ENCODE results near the gene LNX2.

LNX2 gene

DNA sequence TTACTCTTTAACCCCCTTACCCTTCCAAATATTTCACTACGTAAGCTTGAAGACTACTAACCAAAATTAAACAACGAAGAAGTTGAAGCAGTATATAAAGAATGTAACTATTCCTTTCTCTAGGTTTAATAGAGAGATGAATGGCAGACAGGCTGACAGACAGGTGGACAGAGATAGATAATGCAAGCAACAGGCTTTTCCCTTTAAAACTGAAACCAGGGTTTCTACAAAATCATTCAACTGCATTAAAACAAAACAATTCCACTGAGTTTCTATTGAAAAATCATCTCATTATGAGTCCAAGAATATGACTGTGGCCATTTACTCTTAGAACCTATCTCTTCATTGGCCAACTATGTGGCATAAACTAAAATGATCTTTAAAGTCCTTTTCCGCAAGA is 15.2 kb downstream of the LNX2 start:
- DNase-seq = no peak

DNA sequence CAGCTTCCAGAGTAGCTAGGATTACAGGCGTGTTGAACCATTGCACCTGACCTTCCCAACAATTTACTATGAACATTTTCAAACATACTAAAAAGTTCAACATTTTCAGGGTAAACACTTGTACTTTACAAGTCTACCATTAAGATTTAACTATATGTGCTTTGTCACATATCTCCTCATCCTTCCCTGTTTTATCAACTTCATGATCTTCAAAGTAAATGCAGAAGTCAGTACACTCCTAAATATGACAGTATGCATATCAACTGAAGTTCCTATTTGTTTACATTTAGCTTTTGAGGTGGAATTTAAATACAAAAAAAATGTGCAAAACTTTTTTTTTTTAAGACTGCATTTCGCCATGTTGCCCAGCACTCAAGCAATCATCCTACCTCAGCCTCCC is 18.5 kb downstream of the LNX2 start:
- no peak for DNase-seq

DNA sequence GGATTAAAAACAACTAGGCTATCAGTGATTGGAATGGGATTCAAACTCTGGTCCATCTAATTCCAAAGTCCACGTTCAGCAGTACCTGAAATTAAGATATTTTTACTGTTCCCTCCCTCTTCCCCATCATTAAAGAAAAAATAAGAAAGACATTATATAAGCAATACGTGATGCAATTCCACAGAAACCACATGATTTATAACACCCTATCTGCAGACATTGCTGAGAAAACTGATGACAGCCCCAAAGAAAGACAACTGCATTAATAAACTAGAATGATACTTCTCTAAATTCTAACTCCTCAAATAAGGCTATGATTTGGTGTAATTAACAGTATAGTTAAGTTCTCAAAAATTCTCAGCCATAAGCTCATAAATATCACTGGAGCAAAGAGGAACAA is 19.1 kb downstream of the LNX2 start:
- DNase-seq = no peak

DNA sequence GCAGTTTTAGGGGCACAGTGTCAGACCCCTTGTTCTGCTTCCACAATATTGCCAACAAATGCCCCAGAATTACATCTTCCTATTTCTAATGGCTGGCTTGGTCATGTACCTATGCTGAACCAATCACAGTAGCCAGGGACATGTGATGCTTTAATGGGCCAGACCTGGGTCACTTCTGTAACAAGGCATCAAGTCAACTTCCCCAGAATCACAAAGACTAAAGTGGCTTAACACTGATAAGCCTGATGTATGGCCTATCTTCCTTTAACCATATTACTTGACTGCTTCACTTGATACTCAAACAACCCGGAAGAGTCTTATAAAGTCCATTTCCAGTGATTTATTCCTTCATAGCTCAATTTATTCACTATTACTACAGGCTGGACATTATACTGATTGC is 19.6 kb downstream of the LNX2 start:
- no peak for DNase-seq

DNA sequence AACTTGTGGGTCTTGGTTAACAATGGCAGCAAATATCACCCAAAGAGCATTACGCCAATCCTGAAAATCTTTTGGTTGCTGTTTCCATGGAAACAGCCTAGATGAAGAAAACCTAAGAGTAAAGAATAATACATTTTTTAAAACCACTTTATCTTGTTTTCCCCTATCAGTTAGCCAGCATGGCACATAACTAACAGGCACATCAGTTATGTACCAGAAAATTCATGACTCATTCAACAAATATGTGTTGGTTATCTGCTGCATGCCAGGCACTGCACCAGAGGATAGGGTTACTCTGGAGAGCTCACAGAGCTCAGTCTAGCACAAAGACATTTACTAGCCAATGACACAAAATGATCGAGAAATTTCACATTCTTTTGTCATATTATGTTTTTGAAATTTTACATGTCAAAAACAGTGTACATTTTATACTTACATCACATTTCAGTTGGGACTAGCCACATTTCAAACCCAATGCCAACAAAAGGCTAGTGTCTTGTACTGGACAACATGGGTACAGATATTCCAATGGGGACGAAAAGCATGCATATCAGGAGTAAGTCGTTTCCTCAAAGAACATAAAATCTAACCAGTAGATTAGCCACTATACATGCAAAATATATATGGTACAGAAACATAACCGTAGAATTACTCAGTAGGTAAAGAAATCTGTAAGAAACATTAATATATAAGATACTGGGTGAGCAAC is 20.3 kb downstream of the LNX2 start:
- no peak for DNase-seq

DNA sequence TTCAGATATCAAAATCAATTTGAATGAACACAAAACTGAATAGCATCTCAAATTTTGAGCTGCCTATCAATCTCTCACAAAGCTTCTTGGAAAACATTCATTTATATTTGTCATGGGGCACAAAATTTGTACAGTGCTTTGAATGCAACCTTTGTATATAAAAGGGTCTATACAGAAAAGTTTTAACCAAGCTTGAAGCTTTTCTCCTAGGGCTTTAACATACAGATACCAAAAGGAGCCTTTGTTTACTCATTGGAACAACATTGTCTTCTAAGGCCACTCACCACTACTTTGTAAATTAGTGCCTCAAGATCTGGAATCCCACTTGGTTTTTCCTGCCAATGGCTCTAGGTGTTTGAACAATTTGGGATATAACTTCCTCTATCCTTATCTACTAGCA is 21.2 kb downstream of the LNX2 start:
- DNase-seq = no peak

DNA sequence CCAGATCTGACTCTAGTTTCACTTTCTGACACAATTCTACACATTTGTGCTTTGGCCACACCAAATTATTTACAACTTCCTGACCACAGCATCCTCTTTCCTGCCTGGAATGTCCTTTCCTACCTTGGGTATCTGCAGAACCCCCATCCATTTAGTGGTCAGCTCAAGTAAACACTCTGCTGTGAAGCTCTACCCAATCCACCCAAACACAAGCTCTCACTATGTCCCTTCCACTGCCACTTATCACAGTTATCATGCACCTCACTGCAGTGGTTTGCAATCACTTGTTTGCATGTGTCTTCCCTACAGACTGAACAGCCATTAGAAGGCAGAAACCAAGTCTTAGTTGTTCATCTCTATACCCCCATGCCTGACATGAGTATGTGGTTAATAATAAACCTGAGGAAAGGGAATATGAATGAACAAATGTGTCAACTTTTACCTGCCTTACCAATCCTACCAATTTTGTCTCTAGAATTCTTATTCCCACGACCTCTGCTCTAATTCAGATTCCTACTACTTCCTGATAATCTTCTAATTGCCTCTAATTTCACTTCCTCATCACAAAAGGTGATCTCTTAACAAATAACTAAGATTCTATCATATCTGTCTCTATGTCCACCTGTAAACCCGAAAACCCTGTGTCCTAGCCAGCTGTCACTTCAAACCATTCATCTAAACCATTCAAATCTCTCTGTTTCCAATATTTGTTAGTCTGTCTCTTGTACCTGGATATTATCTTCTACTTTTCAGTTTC is 25.1 kb downstream of the LNX2 start:
- no peak for DNase-seq

DNA sequence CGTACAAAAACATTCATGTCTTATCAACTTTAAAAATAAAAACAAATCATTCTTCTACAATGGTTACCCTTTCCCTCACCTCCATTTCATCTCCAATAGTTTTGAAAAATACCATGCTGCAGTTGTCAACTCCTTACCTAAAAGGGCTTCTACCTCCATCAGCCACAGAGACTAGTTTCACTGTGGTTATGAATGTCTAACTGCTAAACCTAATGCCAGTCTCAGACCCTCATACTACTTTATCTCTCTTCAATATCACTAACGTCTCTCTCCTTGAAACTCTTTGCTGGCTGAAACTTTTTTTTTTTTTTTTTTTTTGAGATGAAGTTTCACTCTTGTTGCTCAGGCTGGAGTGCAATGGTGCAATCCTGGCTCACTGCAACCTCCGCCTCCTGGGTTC is 27.1 kb downstream of the LNX2 start:
- DNase-seq = no peak

DNA sequence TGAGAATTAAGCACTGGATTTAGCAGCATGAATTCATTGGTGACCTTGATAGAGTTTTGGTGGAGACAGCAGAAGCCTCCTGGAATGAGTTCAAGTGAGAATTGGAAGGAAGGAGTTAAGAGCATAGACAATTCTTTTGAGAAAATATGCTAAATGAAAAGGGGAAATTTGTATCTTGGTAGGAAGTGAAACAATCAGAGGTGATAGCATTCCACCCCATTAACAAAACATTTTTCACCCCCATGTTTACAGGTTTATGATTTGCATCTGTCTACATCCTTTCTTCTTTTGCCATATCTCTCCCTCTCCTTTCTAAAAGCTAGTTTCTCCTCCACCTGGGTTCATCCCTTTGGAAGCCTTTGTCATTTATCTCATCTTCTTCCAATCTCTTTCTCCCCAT is 27.5 kb downstream of the LNX2 start:
- no peak for DNase-seq

DNA sequence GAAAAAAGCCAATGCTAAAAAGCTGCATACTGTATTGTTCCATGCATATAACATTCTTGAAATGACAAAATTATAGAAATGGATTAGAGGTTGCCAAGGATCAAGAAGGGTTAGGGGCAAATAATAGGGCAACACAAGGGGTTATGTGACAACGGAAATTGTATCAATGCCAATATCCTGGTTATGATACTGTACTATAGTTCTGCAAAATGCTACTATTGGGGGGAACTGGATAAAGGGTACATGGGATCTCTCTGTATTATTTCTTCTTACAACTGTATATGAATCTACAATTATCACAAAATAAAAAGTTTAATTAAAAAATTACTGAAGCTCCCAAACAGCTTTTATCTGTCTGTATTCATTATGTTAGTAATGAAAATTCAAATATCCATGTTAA is 31.9 kb downstream of the LNX2 start:
- no peak for DNase-seq

DNA sequence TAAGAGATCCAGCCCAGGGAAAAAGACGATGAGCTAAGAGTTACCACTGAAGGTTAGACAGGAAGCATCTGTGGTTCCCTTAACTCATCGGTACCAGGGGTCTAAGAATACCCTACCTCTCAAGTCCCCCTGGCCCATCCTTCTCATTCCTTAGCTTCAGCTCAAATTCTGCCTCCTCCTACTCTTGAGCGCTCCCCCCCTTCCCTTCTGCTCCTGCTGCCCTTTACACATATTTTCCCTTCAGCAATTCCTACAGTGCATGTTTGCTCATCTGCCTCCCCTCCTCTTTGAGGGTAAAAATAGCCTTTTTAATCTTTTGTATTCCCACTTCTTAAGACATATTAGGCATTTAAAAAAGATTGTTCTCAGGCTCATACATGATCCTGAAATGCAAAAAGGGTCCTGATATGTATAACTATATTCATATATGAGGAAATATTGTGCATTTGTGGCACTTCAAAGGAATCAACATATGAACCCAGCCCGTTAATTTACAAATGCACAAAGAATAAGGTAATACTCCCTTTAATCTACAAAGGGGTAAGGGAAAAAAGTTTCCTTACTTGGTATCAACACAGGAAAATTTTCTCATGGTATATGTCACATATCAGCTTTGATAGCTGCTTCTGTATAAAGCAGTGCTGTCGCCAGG is 33.1 kb downstream of the LNX2 start:
- DNase-seq = no peak

DNA sequence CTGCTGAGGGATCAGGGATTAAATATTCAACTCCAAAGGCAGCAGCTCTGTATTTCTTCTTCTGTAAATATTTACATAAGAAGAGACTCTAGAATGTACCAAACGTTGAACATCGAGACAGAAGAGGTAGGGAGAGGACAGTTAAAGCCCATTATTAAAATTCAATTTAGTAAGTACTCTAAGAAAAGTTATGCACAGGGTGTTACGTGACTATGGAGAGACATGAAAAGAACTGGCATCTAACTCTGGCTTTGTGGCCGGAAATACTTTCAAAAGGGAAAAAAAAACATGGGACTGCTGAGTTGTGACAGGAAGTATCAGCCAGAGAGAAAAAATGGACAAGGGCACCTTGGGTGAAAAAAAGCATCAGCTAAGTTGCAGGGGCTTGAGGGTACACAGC is 36.7 kb downstream of the LNX2 start:
- no peak for DNase-seq

DNA sequence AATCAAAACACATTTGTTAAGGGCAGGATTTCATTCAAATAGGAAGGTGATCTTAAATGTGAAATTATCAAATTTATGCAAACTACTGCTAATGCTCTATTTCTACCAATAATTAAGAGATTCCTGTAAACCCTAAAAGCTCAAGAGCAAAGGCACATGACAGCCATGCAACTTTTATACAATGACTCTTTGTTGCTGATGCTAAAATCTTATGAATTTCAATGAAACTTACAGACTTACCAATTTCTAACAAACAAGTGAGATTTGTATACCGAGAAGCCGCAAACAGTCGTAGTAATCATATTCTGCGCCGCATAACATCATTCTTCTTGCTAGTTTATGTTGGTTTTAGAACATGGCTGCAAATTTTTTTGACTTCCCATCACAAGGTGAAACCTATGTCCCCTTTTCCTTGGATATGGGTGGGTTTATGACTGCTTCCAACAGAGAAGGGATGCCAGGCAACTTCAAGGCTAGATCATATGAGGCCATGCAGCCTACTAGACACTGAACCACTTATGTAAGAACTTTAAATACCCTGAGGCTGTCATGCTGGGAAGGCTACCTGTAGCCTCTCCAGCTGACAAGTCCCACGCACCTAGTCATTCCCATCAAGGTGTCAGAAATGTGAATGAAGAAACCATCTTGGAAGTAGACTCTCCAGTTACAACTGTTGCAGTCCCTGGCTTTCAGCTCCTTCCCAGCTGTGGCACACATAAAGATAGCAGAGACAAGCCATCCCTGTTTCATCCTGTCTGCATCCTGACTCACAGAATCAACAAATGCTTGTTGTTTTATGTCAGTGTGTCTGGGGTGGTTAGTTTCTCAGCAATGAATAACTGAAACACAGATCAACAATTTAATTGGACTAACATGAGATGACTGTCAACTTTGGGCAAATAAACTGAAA is 42.0 kb downstream of the LNX2 start:
- no peak for DNase-seq

DNA sequence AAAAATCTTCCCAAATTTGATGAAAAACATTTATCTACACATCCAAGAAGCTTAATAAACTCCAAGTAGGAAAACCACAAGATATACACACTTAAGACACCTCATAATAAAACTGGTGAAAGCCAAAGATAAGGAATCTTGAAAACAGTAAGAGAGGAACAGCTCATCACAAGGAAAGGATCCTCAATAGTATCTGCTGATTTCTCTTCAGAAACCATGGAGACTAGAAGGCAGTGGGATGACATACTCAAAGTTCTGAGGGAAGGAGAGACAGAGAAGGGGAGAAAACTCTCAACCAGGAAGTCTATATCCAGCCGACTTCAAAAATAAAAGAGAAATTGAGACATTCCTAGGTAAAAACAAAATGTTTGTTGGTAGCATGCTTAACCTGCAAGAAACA is 45.7 kb downstream of the LNX2 start:
- DNase-seq = no peak

DNA sequence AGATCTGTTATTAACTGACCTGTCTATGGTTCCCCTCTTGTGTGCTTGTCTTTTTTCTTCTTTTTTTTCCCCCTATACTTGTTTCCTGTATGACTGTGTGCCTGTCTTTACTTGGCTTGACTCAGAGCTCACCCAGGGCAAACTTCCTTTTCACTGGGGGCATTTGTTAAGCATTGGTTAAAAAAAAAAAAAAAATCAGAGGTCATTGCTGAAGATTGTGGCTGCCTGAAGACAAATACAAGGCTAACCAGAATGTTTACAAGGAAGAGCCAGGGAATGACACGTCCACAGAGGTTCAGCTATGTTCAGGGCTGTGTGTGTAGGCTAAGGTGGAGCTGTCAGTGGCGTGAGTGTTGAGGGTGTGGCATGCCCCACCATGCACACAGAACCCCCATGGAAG is 47.1 kb downstream of the LNX2 start:
- no peak for DNase-seq

DNA sequence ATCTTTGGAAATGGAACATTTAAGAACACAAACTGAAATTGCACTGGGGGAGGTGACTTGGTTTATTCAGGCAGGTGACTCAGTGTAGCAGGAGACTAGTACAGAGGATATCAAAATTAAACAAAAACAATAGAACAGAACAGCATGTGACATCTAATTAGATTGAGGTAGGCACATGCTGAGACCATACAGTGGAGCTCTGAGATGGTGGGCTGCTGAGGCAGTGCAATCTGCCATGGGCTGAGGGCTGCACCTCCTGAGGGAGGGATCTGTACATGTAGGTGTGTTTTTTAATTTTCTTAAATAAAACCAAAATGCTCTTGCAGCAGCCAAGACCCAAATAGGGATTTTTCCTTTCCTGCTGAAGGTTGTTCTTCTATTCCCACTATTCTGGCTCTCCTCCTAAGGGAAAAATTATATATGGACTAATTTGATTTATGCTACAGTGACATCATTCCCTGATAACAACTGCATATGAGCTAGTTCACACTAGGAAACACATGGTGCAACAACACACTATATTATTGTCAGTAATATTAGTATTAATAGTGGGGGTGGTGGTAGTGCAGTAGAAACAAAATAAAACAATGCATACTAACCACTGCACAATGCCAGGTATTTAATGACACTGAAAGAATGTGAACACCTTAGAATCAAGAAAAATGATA is 48.0 kb downstream of the LNX2 start:
- DNase-seq = no peak

DNA sequence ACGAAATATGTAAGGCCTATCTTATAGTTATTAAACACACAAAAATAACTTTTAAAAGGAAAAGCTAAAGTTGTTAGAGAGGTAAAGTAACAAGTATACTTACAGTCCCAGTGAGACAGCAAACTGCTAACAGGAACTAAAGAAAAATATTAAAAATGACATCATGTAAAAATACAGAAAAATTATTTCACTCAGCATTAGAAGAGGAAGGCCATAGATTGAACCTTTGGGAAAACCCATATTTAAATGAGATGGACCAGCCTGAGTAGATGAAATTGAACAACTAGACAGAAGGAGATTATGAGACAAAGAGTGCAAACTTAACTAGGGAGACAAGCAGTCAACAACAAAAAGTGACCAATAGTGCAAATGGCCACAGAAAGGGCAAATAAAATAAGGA is 49.4 kb downstream of the LNX2 start:
- no peak for DNase-seq

DNA sequence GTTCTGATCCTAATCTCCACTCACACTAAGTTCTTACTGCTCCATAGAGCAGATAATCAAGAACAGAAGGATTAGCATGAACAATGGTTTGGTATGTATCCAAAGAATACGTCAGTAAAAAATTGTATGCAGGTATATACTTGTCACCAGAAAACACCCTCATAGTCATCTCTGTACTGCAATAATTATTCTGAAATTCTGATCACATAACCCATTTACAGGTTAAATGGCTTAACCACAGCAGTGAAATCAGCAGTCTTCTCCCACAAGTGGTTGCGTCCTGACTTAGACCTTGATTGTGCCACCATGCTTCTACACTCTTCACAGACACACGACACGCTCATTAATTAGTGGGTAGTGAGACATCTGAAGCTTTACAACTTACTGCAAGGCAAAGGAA is 50.9 kb downstream of the LNX2 start:
- no peak for DNase-seq

DNA sequence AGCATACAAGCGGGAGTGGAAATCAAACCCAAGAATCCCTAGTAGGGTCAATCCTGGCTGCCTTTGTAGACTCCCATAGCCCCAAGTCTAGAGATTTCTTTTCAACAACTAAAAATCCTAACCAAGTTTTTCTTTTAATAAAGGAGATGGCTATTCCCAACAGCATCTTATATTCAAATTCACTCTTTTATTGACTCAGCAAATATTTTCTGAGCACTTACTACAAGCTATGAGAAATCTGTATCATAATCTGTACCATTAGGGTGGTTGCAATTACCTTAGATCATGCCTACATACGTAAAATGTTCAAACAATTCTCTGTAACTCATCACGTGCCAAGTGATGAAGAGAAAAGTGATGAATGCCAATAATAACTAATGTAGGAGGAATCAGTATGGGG is 54.5 kb downstream of the LNX2 start:
- DNase-seq = no peak

DNA sequence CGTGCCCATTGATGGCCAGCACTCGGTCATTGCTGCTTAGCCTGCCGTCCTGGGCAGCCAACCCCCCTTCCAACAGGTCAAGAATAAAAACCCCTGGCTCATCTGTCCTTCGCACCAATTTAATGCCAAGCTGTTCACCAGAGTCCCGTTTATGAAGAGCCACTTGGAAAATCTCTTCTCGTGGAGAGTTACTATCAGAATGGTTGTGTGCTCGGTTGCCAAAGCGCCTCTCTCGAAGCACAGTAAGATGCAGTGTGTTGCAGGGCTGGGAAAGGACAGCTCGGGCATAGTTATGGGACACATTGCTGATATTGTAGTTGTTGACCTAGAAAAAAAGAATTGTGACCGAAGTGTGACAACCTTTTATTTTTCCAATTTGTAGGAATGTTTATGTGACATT is 57.9 kb downstream of the LNX2 start:
- no peak for DNase-seq

DNA sequence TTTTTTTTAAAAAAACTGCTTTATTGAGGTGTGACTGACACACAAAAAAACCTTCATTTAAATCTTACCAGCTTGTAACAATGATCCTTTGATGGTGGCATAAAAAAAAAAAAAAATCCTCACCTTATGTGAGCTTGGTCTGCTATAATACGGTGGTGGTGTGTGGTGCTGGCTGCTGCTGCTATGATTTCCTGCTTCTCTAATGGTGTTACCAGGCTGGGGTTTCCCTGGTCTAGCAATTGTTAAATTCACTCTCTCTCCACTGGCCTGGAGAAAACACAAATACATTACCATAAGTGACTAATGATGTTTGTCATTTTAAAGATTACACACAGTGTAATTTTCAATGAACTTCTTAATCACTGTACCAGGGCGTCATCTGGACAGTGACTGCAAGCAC is 60.6 kb downstream of the LNX2 start:
- DNase-seq = no peak

DNA sequence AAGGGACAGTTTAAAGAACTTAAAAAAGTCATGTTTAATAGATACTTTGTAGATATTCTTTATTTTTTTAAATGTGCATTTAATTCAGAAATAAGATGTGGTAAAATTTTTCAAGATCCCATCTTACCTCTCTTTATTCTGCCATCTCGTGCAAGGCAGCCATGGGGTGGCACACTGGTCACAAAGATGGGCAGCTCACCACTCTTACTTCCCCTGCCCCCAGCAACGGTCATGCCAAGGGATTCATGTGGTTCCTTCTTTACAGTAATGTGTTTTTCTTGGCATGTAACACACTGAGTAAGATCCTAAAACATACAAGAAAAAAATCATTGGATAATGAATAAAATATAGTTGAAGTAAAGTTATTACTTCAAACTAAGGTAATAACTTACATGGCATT is 64.2 kb downstream of the LNX2 start:
- DNase-seq = no peak

DNA sequence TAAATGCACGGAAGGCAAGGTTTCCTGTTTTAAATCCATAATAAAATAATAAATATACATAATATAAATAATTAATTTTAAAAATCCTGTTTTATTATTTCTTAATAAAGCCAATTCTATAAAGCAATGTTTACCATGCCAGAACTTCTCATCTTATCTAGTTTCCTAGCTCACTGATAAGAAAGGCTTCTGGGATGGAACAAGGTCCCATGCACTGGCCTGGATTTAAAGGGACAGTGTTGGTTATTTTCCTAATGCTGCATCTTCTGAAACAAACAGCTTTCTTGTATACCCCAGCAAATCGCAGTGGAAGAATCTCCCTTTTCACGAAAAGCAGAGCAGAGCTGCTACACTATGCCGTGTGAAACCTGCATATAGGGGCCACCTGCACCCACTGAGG is 68.8 kb downstream of the LNX2 start:
- DNase-seq = no peak

Data from NCI-H510A treated with DMSO at 0.1 percent for 48 hours (cell line).